GM18499 (cell line): ENCODE measurements around the gene TAF7L.

Experiments
- ATAC-seq: cut with Tn5 transposase; IDR thresholded peaks from one replicate; pipeline ENCODE4 v1.9.1; 2021; ENCODE audit warnings: moderate number of reproducible peaks; ENCODE audit not compliant: insufficient read depth, unreplicated experiment

Gene TAF7L

GRCh38 chrX:101229170-101229569 is 62.0 kb downstream of the TAF7L start:
- no peak for ATAC-seq

GRCh38 chrX:101223226-101223625 is 67.9 kb downstream of the TAF7L start:
- peak; percentile 73 for ATAC-seq

DNA sequence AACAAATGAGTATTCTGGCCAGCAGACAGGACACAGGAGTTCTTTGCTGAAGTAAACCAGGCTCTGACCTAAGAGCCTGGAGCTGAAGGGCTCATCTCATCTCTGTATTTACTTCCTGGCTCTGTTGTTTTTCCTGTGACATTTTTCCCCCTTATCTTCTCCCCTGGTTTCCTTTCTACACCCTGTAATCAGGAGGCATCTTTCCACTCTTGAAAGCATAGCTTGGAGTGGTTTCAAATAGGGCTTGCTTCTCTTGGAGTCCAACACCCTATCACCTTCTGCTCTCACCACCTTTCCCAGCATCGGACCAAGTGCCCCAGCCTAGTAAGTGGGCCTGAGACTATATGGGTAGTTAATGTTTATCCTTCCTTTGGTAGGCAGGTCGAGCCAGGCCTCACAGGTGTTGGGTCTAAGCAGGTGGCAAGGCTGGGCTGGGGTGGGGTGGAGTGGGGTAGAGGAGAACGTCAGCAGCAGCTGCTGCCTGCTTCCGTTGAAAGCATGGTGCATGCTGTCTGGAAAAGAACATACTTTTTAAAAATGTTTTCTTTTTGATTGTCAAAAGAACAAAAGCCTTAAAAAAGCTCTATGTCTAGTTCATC is 70.4 kb downstream of the TAF7L start:
- no peak for ATAC-seq

GRCh38 chrX:101219864-101220346 is 71.2 kb downstream of the TAF7L start:
- ATAC-seq: no peak

GRCh38 chrX:101219116-101219863 is 71.8 kb downstream of the TAF7L start, which contains the start of gene DRP2:
Gene DRP2 (plus strand): TSS chrX:101219786. CDS start chrX:101231648, 11,862 bp downstream.
- ATAC-seq: no peak
